Measurements from ENCODE around the gene KIAA1614. TPM values are rescaled to one million over a fixed set of nuclear protein-coding genes. Genes with fewer than 3 reads are reported as not detected.

Gene KIAA1614
- total RNA-seq, 1 donor from 2014 or later: 6.6 TPM

DNA sequence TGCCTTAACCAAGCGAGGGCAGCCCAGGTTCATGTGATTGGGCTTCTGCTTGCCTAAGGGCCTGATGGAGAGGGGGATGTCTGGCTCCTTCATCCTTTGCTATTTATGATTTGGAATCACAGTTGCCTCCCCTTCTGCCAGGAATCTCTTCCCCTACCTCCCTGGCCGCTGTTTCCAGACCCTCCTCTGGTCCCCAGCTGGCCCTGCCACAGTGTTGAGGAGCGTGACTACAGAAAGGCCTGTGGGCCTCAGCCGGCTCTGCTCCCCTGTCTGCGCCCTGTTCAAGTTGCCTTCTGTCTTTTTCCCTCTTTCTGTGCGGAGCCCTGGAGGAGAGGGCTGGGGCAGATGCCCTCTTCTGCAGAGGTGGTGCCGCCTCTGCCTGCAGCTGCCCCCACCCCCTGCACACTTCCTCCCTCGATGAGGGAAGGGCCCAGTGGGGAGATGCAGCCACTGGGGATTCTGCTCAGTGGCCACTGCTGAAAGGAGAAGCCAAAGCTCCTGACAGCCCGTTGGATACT lies 6.5 kb downstream of the KIAA1614 start:
- Mint-ChIP-seq H3K4me1 (ENCODE audit: unreplicated experiment) (peaks cover 32% of the 10 kb centered on the region), H3K36me3 (ENCODE audit: unreplicated experiment) (peaks cover 4% of the 10 kb centered on the region), H3K9me3 (ENCODE audit: unreplicated experiment) (no peaks in the 10 kb centered on the region), H3K27ac (ENCODE audit: unreplicated experiment) (no peak overlapping the region), H3K4me3 (ENCODE audit: unreplicated experiment) (no peak overlapping the region), H3K27me3 (ENCODE audit: unreplicated experiment) (no peaks in the 10 kb centered on the region)
- TF ChIP-seq, protein P1, sequence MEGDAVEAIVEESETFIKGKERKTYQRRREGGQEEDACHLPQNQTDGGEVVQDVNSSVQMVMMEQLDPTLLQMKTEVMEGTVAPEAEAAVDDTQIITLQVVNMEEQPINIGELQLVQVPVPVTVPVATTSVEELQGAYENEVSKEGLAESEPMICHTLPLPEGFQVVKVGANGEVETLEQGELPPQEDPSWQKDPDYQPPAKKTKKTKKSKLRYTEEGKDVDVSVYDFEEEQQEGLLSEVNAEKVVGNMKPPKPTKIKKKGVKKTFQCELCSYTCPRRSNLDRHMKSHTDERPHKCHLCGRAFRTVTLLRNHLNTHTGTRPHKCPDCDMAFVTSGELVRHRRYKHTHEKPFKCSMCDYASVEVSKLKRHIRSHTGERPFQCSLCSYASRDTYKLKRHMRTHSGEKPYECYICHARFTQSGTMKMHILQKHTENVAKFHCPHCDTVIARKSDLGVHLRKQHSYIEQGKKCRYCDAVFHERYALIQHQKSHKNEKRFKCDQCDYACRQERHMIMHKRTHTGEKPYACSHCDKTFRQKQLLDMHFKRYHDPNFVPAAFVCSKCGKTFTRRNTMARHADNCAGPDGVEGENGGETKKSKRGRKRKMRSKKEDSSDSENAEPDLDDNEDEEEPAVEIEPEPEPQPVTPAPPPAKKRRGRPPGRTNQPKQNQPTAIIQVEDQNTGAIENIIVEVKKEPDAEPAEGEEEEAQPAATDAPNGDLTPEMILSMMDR (IDR thresholded peaks at IDR 0.05): no peak
- no peak for DNase-seq (ENCODE audit: extremely low spot score, unreplicated experiment)

DNA sequence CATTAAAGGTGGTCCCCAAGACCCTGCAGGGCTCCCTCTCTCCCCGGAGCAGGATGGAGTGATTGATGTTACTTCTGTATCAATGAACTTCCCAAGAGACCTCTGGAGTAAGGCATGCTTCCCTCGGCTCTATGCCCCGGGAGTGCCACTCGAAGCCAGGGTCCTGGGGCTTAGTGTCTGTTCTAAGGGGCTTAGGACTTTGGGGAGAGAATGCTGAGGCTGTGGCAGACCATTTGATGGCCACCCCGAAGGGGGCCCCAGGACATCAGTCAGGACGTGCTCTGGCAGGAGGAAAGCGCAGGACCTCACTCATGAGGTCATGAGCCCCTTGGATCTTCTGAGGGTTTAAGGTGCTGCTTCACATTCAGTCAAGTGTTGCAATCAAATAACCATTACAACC lies 7.5 kb downstream of the KIAA1614 start:
- peaks cover 37% of the 10 kb centered on the region for H3K4me1 Mint-ChIP-seq (ENCODE audit: unreplicated experiment)
- H3K27ac Mint-ChIP-seq (ENCODE audit: unreplicated experiment): no peak overlapping the region
- H3K9me3 Mint-ChIP-seq (ENCODE audit: unreplicated experiment): no peaks in the 10 kb centered on the region
- no peak for DNase-seq (ENCODE audit: extremely low spot score, unreplicated experiment)
- H3K27me3 Mint-ChIP-seq (ENCODE audit: unreplicated experiment): no peaks in the 10 kb centered on the region
- TF ChIP-seq, protein P1 (IDR thresholded peaks at IDR 0.05): no peak
- H3K4me3 Mint-ChIP-seq (ENCODE audit: unreplicated experiment): no peak overlapping the region
- peaks cover 4% of the 10 kb centered on the region for H3K36me3 Mint-ChIP-seq (ENCODE audit: unreplicated experiment)

DNA sequence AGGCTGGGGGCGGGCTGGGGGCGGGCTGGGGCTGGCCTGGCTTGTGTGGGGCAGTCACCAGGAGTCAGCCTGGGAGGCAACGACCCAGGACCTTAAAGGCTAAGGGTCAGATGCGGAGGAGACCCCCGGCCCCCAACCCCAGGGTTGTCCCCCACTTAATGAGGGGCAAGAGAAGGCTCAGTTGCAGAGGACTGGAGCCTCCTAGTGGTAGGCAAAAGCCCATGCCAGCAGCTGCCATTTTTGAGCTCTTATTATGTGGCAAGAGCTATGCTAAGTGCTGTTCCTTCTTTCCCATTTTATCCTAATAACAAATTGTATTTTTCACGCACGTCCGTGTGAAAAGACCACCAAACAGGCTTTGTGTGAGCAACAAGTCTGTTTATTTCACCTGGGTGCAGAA lies 8.0 kb downstream of the KIAA1614 start:
- no peak overlapping the region for H3K4me3 Mint-ChIP-seq (ENCODE audit: unreplicated experiment)
- DNase-seq (ENCODE audit: extremely low spot score, unreplicated experiment): no peak
- peaks cover 4% of the 10 kb centered on the region for H3K36me3 Mint-ChIP-seq (ENCODE audit: unreplicated experiment)
- no peak overlapping the region for H3K27ac Mint-ChIP-seq (ENCODE audit: unreplicated experiment)
- H3K27me3 Mint-ChIP-seq (ENCODE audit: unreplicated experiment): no peaks in the 10 kb centered on the region
- peaks cover 42% of the 10 kb centered on the region for H3K4me1 Mint-ChIP-seq (ENCODE audit: unreplicated experiment)
- TF ChIP-seq, protein P1 (IDR thresholded peaks at IDR 0.05): peak; percentile 26
- H3K9me3 Mint-ChIP-seq (ENCODE audit: unreplicated experiment): no peaks in the 10 kb centered on the region

DNA sequence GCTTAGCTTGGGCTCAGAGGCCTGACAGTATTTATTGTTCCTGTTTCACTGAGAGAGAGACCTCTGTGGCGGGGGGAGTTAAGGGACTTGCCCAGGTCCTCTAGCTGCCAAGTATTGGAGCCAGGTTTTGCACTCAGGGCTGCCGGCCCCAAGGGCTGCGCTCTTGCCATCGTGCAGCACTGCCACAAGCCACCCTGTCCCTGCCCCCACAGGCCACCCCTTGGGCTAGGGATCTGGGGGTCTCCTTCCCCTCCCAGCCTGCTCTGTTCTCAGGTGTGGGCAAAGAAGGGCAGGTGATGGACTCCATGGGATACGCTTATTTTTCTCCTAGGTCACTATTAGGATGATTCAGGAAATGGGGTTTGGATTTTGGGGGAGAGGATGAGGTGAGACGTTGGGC lies 8.7 kb downstream of the KIAA1614 start:
- Mint-ChIP-seq H3K27ac (ENCODE audit: unreplicated experiment) (no peak overlapping the region), H3K4me3 (ENCODE audit: unreplicated experiment) (no peak overlapping the region), H3K36me3 (ENCODE audit: unreplicated experiment) (peaks cover 4% of the 10 kb centered on the region), H3K4me1 (ENCODE audit: unreplicated experiment) (peaks cover 49% of the 10 kb centered on the region), H3K27me3 (ENCODE audit: unreplicated experiment) (no peaks in the 10 kb centered on the region), H3K9me3 (ENCODE audit: unreplicated experiment) (no peaks in the 10 kb centered on the region)
- TF ChIP-seq, protein P1 (IDR thresholded peaks at IDR 0.05): no peak
- no peak for DNase-seq (ENCODE audit: extremely low spot score, unreplicated experiment)

DNA sequence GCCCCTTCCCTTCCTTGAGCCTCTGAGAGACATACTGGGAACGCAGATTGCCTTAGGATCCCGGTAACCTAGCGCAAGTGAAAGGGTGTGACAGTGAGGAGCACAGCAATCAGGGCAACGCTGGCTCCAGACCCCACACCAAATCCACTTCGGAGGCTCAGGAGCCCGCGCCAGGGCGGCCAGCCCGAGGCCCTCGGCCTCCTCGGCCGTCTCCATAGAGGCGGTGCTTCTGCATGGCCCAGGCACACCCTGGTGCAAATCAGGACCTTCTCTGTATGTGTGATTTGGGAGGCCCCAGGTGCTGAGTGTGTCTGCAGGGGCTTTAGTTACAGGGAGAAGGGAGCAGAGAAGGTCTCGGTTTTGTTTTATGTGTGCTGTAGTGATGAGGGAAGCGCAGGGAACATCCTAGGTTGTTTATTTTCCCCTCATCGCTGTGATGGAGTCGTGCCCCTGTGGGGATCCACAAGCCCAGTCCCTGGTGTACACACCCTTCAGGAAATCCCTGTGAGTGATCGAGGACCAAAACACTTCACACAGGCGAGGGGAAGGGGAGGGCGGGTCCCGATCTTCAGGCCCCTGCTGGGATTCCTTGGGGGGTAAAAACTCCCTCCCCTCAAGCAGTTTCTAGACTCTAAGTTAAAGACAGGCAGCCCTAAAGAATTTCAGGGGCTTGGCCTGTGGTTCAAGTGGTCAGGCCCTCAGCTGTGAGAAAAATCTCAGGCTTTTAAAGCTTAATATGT lies 9.4 kb downstream of the KIAA1614 start:
- no peak for DNase-seq (ENCODE audit: extremely low spot score, unreplicated experiment)
- Mint-ChIP-seq H3K9me3 (ENCODE audit: unreplicated experiment) (no peaks in the 10 kb centered on the region), H3K4me3 (ENCODE audit: unreplicated experiment) (no peak overlapping the region), H3K27ac (ENCODE audit: unreplicated experiment) (peak overlapping the region; percentile 63), H3K27me3 (ENCODE audit: unreplicated experiment) (no peaks in the 10 kb centered on the region), H3K36me3 (ENCODE audit: unreplicated experiment) (peaks cover 4% of the 10 kb centered on the region), H3K4me1 (ENCODE audit: unreplicated experiment) (peaks cover 56% of the 10 kb centered on the region)
- TF ChIP-seq, protein P1 (IDR thresholded peaks at IDR 0.05): no peak
